HG03469 (cell line): ENCODE measurements around the gene CHST15.

Source experiments
- ATAC-seq: cut with Tn5 transposase; IDR thresholded peaks from one replicate; pipeline ENCODE4 v1.9.1; 2021; ENCODE audit warnings: mild to moderate bottlenecking, moderate library complexity, moderate number of reproducible peaks; ENCODE audit not compliant: unreplicated experiment

Gene CHST15

GRCh38 chr10:124016804-124017375 lies 76.5 kb downstream of the CHST15 start:
- ATAC-seq = no peak

GRCh38 chr10:124015991-124016390 lies 77.4 kb downstream of the CHST15 start:
- ATAC-seq = no peak

- no peak for ATAC-seq
Observed at GRCh38 chr10:124014416-124015154, 78.8 kb downstream of the CHST15 start.

- no peak for ATAC-seq
Observed at GRCh38 chr10:124013916-124014315, 79.5 kb downstream of the CHST15 start.

GRCh38 chr10:124012991-124013390 lies 80.4 kb downstream of the CHST15 start:
- no peak for ATAC-seq

- no peak for ATAC-seq
Observed at GRCh38 chr10:124012583-124012982, 80.8 kb downstream of the CHST15 start.

GRCh38 chr10:124012066-124012465 lies 81.3 kb downstream of the CHST15 start:
- no peak for ATAC-seq

- ATAC-seq = no peak
Observed at GRCh38 chr10:124011464-124011863, 81.9 kb downstream of the CHST15 start.

- ATAC-seq = no peak
Observed at GRCh38 chr10:124010563-124011131, 82.8 kb downstream of the CHST15 start.

- no peak for ATAC-seq
Observed at GRCh38 chr10:124010024-124010423, 83.4 kb downstream of the CHST15 start.

GRCh38 chr10:124009231-124010015 lies 84.0 kb downstream of the CHST15 start:
- ATAC-seq = no peak

- ATAC-seq = no peak
Observed at GRCh38 chr10:124008681-124009080, 84.7 kb downstream of the CHST15 start.

GRCh38 chr10:124008187-124008586 lies 85.2 kb downstream of the CHST15 start:
- no peak for ATAC-seq

- ATAC-seq = no peak
Observed at GRCh38 chr10:124007773-124008145, 85.6 kb downstream of the CHST15 start.

GRCh38 chr10:124007102-124007772 lies 86.2 kb downstream of the CHST15 start:
- ATAC-seq = no peak

- no peak for ATAC-seq
Observed at GRCh38 chr10:124006526-124006925, 86.9 kb downstream of the CHST15 start.

GRCh38 chr10:124005991-124006392 lies 87.4 kb downstream of the CHST15 start:
- ATAC-seq = no peak

- no peak for ATAC-seq
Observed at GRCh38 chr10:124005091-124005490, 88.3 kb downstream of the CHST15 start.

GRCh38 chr10:124004663-124005004 lies 88.8 kb downstream of the CHST15 start:
- ATAC-seq = no peak

GRCh38 chr10:124003871-124004662 lies 89.3 kb downstream of the CHST15 start:
- ATAC-seq = no peak
